Measurements from ENCODE around the gene EGFL8. TPM values are rescaled to one million over a fixed set of nuclear protein-coding genes. Genes with fewer than 3 reads are reported as not detected.

The EGFL8 gene
- total and polyA plus RNA-seq, 9 of the 15 experiments (the other 6 are each of a cell fraction or from before 2014, with no cell fraction given): 2.2 to 47.4 (median 14.2) TPM

DNA sequence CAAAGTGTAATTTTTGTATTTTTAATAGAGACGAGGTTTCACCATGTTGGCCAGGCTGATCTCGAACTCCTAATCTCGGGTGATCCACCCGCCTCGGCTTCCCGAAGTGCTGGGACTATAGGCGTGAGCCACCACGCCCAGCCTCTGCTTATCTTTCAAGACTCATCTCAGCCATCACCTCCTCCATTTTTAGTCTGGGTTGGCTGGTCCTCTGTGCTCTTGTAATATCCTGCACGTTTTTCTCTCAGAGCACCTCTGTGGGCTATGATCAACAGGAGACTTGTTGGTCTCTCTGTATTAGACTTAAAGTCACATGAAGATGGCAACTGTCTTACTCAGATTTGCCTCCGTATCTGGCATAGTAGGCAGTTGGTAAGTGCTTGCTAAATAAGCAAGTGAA, 51.9 kb downstream of the EGFL8 start (continued):
- 0 out of 2 replicates have a peak, but pooled peaks have one; percentile 20 for TF ChIP-seq HINFP (tag; conservative IDR thresholded peaks at IDR 0.05; ENCODE audit: low read depth)
- TF ChIP-seq LARP7 (IDR thresholded peaks at IDR 0.05): no peak
- no peak for TF ChIP-seq KDM2B (CRISPR knock-in tag; IDR thresholded peaks at IDR 0.05)
- no peak for TF ChIP-seq ZC3H11A (IDR thresholded peaks at IDR 0.05; ENCODE audit: low read depth, low read length)
- no peak for TF ChIP-seq RERE (CRISPR knock-in tag; IDR thresholded peaks at IDR 0.05; ENCODE audit: borderline replicate concordance)
- TF ChIP-seq NFIX (CRISPR knock-in tag; IDR thresholded peaks at IDR 0.05; ENCODE audit: low read depth): no peak
- TF ChIP-seq BCL6 (CRISPR knock-in tag; IDR thresholded peaks at IDR 0.05): no peak
- TF ChIP-seq TEAD1 (CRISPR knock-in tag; IDR thresholded peaks at IDR 0.05): peak in 1 of 2 experiments; percentile 50; a peak in 1 of 4 replicates
- TF ChIP-seq ZNF696 (CRISPR knock-in tag; conservative IDR thresholded peaks at IDR 0.05): no peak
- no peak for TF ChIP-seq ZNF224 (CRISPR knock-in tag; IDR thresholded peaks at IDR 0.05)
- TF ChIP-seq E4F1 (CRISPR knock-in tag; IDR thresholded peaks at IDR 0.05; ENCODE audit: borderline replicate concordance): no peak
- no peak for TF ChIP-seq KAT2B (IDR thresholded peaks at IDR 0.05; ENCODE audit: low read depth, low read length)
- TF ChIP-seq TARDBP (IDR thresholded peaks at IDR 0.05): no peak
- TF ChIP-seq, protein P1, sequence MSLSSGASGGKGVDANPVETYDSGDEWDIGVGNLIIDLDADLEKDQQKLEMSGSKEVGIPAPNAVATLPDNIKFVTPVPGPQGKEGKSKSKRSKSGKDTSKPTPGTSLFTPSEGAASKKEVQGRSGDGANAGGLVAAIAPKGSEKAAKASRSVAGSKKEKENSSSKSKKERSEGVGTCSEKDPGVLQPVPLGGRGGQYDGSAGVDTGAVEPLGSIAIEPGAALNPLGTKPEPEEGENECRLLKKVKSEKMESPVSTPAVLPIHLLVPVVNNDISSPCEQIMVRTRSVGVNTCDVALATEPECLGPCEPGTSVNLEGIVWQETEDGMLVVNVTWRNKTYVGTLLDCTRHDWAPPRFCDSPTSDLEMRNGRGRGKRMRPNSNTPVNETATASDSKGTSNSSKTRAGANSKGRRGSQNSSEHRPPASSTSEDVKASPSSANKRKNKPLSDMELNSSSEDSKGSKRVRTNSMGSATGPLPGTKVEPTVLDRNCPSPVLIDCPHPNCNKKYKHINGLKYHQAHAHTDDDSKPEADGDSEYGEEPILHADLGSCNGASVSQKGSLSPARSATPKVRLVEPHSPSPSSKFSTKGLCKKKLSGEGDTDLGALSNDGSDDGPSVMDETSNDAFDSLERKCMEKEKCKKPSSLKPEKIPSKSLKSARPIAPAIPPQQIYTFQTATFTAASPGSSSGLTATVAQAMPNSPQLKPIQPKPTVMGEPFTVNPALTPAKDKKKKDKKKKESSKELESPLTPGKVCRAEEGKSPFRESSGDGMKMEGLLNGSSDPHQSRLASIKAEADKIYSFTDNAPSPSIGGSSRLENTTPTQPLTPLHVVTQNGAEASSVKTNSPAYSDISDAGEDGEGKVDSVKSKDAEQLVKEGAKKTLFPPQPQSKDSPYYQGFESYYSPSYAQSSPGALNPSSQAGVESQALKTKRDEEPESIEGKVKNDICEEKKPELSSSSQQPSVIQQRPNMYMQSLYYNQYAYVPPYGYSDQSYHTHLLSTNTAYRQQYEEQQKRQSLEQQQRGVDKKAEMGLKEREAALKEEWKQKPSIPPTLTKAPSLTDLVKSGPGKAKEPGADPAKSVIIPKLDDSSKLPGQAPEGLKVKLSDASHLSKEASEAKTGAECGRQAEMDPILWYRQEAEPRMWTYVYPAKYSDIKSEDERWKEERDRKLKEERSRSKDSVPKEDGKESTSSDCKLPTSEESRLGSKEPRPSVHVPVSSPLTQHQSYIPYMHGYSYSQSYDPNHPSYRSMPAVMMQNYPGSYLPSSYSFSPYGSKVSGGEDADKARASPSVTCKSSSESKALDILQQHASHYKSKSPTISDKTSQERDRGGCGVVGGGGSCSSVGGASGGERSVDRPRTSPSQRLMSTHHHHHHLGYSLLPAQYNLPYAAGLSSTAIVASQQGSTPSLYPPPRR (CRISPR knock-in tag; IDR thresholded peaks at IDR 0.05; ENCODE audit: borderline replicate concordance): no peak
- no peak for TF ChIP-seq ZBTB17 (CRISPR knock-in tag; IDR thresholded peaks at IDR 0.05)

All from K562 (cell line).